ENCODE results near the gene TTLL7. TPM values are rescaled to one million over a fixed set of nuclear protein-coding genes. Genes with fewer than 3 reads are reported as not detected.

TTLL7 gene
- total RNA-seq, 1 donor from 2014 or later, result 0.79 TPM

DNA sequence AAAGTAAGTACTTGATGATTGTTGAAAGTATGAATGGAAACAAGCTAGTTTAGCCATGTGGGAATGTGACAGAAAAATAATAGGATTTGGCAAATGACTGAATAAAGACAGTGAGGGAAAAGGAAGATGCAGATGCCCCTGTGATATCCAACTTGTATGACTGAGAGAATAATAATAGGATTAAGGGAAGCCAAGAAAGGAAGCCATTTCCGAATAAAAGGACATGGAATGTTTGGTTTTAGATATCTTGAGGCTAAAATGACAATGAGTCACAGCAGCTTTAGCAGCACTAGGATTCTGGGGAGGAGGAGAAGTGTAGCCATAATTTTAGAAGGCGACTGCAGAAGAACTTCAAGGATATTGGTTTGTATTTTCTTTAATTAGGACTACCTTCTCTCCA, 109.2 kb downstream of the TTLL7 start:
- FAIRE-seq, result no peak
- Histone ChIP-seq H3K4me3 (ENCODE audit: low read depth, low read length) (no peak overlapping the region), H3K36me3 (ENCODE audit: control insufficient read depth, insufficient read depth, low read length) (no peaks in the 10 kb centered on the region), H3K27me3 (ENCODE audit: control insufficient read depth, insufficient read depth, low read length) (no peaks in the 10 kb centered on the region)
- TF ChIP-seq, protein P1, sequence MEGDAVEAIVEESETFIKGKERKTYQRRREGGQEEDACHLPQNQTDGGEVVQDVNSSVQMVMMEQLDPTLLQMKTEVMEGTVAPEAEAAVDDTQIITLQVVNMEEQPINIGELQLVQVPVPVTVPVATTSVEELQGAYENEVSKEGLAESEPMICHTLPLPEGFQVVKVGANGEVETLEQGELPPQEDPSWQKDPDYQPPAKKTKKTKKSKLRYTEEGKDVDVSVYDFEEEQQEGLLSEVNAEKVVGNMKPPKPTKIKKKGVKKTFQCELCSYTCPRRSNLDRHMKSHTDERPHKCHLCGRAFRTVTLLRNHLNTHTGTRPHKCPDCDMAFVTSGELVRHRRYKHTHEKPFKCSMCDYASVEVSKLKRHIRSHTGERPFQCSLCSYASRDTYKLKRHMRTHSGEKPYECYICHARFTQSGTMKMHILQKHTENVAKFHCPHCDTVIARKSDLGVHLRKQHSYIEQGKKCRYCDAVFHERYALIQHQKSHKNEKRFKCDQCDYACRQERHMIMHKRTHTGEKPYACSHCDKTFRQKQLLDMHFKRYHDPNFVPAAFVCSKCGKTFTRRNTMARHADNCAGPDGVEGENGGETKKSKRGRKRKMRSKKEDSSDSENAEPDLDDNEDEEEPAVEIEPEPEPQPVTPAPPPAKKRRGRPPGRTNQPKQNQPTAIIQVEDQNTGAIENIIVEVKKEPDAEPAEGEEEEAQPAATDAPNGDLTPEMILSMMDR (IDR thresholded peaks at IDR 0.05; ENCODE audit: insufficient read depth, low read length, severe bottlenecking), result no peak
- no peak for DNase-seq (ENCODE audit: low read depth)

DNA sequence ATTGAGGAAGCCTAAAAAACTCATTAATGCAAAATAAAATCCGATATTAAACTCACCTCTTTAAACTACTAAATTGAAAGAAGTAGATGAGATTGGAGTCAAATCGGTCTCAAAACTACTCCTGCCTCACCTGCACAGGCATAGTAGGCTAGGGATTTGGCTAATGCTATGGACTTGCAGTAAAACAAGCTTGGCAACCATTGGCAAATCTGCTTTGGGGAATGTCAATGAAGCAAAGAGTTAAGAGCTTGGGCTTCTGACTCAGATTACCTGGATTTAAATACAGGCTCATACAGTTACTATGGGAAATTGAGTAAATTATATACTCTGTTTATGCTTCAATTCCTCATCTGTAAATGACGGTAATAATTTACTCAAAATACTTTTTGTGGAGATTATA, 111.4 kb downstream of the TTLL7 start:
- Histone ChIP-seq H3K4me3 (ENCODE audit: low read depth, low read length) (no peak overlapping the region), H3K27me3 (ENCODE audit: control insufficient read depth, insufficient read depth, low read length) (no peaks in the 10 kb centered on the region), H3K36me3 (ENCODE audit: control insufficient read depth, insufficient read depth, low read length) (no peaks in the 10 kb centered on the region)
- FAIRE-seq (no peak), DNase-seq (ENCODE audit: low read depth) (no peak)
- TF ChIP-seq, protein P1 (IDR thresholded peaks at IDR 0.05; ENCODE audit: insufficient read depth, low read length, severe bottlenecking), result no peak

DNA sequence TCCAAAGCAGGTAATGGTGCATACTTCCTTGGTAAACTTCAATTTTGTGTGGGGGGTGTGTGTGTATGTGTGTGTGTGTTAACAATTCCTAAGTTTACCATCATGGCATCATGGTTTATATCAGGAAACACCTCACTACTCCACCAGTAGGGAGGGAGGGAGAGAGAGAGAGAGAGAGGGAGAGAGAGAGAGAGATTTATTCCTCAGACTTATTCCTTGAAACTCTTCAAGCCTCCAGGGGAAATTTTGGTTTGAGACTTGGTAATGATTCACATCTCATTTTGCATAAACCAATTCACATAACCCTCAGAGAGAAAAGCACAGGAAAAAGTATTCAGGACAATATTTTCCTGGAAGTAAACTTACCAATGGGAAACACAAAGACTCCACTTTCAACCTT, 115.0 kb downstream of the TTLL7 start:
- no peak overlapping the region for H3K4me3 ChIP-seq (ENCODE audit: low read depth, low read length)
- TF ChIP-seq, protein P1 (IDR thresholded peaks at IDR 0.05; ENCODE audit: insufficient read depth, low read length, severe bottlenecking), result no peak
- no peaks in the 10 kb centered on the region for H3K36me3 ChIP-seq (ENCODE audit: control insufficient read depth, insufficient read depth, low read length)
- DNase-seq (ENCODE audit: low read depth), result peak; percentile 71
- FAIRE-seq, result no peak
- no peaks in the 10 kb centered on the region for H3K27me3 ChIP-seq (ENCODE audit: control insufficient read depth, insufficient read depth, low read length)

DNA sequence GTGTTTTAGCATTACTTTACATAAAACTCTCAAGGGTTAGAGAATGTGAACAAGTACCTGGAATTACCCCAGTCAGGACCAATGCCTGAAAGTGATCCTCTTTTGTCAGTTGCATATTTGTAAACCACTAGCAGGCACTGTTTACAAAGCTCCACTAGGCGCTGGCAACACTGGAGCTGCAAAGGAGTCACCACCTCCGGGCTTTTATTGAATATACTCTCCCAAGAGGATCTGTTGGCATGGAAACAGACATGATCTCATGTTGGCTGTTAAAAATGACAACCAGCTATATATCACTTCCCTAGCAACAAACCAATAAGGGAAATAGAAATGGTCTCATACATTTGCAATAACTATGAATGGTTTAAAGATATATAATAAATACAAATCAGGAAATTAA, 116.0 kb downstream of the TTLL7 start:
- peak; percentile 88 for DNase-seq (ENCODE audit: low read depth)
- H3K4me3 ChIP-seq (ENCODE audit: low read depth, low read length), result no peak overlapping the region
- no peaks in the 10 kb centered on the region for H3K36me3 ChIP-seq (ENCODE audit: control insufficient read depth, insufficient read depth, low read length)
- TF ChIP-seq, protein P1 (IDR thresholded peaks at IDR 0.05; ENCODE audit: insufficient read depth, low read length, severe bottlenecking), result peak; percentile 60
- FAIRE-seq, result no peak
- H3K27me3 ChIP-seq (ENCODE audit: control insufficient read depth, insufficient read depth, low read length), result no peaks in the 10 kb centered on the region

DNA sequence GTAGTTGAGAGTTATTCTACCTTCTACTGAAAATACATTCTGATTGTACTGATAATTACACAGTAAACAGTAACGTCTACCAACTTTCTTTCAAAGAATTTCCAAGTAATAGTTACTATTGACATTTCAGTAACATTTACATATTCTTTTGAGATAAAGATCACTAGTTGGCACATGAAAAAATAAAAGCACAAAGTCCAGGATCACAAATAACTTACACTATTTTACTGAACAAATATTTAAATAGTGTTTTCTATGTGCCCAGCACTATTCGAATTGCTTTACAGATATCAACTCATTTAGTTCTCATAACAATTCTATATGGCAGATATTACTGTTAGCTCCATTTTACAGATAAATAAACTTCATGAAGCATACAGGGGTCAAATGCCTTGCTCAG, 126.4 kb downstream of the TTLL7 start:
- TF ChIP-seq, protein P1 (IDR thresholded peaks at IDR 0.05; ENCODE audit: insufficient read depth, low read length, severe bottlenecking), result no peak
- DNase-seq (ENCODE audit: low read depth) (no peak), FAIRE-seq (no peak)
- no peaks in the 10 kb centered on the region for H3K36me3 ChIP-seq (ENCODE audit: control insufficient read depth, insufficient read depth, low read length)
- no peak overlapping the region for H3K4me3 ChIP-seq (ENCODE audit: low read depth, low read length)
- H3K27me3 ChIP-seq (ENCODE audit: control insufficient read depth, insufficient read depth, low read length), result no peaks in the 10 kb centered on the region

DNA sequence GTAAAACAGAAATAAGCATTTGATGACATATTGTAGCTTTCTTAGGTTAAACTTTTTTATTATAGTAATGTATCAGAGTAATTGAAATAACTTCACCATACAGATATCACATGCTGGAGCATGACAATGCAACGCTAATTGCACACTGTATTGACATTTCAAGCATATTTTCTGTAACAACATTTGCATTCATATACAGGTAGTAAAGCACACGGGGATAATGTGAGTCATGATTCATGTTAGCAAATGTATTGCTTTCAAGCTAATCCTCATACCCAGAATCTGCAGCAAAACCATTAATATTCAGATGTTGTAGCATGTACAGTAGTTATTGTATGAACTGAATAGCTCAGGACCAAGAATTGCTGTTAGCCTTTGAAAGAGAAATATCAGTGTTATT, 133.9 kb downstream of the TTLL7 start:
- peak; percentile 34 for DNase-seq (ENCODE audit: low read depth)
- Histone ChIP-seq H3K4me3 (ENCODE audit: low read depth, low read length) (no peak overlapping the region), H3K27me3 (ENCODE audit: control insufficient read depth, insufficient read depth, low read length) (no peaks in the 10 kb centered on the region), H3K36me3 (ENCODE audit: control insufficient read depth, insufficient read depth, low read length) (no peaks in the 10 kb centered on the region)
- TF ChIP-seq, protein P1 (IDR thresholded peaks at IDR 0.05; ENCODE audit: insufficient read depth, low read length, severe bottlenecking), result no peak
- FAIRE-seq, result no peak

All from bronchial epithelial cell (primary cell).